ENCODE measurements around the gene TP53I13.

TP53I13 gene

DNA sequence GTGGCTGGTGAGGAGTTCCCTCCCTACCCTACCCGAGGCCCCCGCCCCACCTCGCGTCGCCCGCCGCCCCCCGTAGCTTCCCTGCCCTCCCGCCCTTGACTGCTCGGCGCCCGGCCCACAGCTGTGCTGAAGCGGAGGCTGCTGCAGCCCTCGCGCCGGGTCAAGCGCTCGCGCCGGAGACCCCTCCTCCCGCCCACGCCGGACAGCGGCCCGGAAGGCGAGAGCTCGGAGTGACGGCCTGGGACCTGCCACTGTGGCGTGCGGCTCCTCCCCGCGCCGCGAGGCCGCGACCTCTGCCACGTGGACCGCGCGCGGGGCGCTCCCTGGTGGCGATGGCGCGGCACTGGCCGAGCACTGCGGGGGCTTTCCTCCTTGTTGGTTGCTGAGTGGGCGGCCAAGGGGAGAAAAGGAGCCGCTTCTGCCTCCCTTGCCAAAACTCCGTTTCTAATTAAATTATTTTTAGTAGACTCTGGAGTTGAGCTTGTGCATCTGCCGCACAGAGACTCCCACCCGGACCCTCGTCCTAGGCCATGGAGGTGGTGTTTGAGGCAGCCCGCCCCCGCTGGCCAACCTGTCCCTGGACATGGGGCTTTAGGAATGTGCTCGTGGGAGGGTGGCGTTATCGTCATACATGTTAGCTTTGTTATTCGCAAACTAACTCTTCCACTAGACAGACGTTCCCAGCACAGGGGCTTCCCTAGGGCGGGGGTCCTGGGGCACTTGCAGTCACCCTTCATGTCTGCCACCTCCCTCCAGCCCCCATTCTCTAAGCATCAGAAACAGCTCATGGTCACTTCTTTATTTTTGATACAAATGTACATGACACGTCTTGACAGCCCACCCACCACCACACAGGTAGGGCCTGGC, 4.4 kb downstream of the TP53I13 start:
- Histone ChIP-seq H3K4me3 (ENCODE audit: low read depth, low read length, poor library complexity, severe bottlenecking) (peak overlapping the region; percentile 34), H3K4me2 (ENCODE audit: low read length) (peak overlapping the region; percentile 48)
- no peak for TF ChIP-seq EZH2 (IDR thresholded peaks at IDR 0.05; ENCODE audit: borderline replicate concordance, low read length)
- peak; percentile 60 for TF ChIP-seq CTCF (IDR thresholded peaks at IDR 0.05; ENCODE audit: low read length)

GRCh38 chr17:29573558-29573869, 5.0 kb downstream of the TP53I13 start:
- H3F3A ChIP-seq (ENCODE audit: insufficient read depth, low read length): no peaks in the 10 kb centered on the region
- no peak overlapping the region for H2AFZ ChIP-seq (ENCODE audit: low read length)
- no peaks in the 10 kb centered on the region for H4K20me1 ChIP-seq (ENCODE audit: insufficient read depth, low read length)
- no peaks in the 10 kb centered on the region for H3K9me3 ChIP-seq (ENCODE audit: low read length)
- H3K79me2 ChIP-seq (ENCODE audit: insufficient read depth, low read length): no peaks in the 10 kb centered on the region
- no peaks in the 10 kb centered on the region for H3K9me2 ChIP-seq (ENCODE audit: low read depth, low read length)
- H3K4me1 ChIP-seq (ENCODE audit: insufficient read depth, low read length, severe bottlenecking): peaks cover 13% of the 10 kb centered on the region
- H3K27ac ChIP-seq (ENCODE audit: low read depth, low read length, poor library complexity, severe bottlenecking): no peak overlapping the region
- H3K27me3 ChIP-seq (ENCODE audit: insufficient read depth, low read length): no peaks in the 10 kb centered on the region
- H3K4me2 ChIP-seq (ENCODE audit: low read length): no peak overlapping the region
- peaks cover 53% of the 10 kb centered on the region; the same call in 1 of the 2 replicates for H3K36me3 ChIP-seq (ENCODE audit: insufficient read depth, low read length)
- H3K4me3 ChIP-seq (ENCODE audit: low read depth, low read length, poor library complexity, severe bottlenecking): no peak overlapping the region
- no peak for TF ChIP-seq CTCF (IDR thresholded peaks at IDR 0.05; ENCODE audit: low read length)
- TF ChIP-seq EZH2 (IDR thresholded peaks at IDR 0.05; ENCODE audit: borderline replicate concordance, low read length): no peak
- no peak overlapping the region for H3K9ac ChIP-seq (ENCODE audit: low read length)

More for the DNA sequence above, 4.4 kb downstream of the TP53I13 start:
- H3K9ac ChIP-seq (ENCODE audit: low read length): peak overlapping the region; percentile 10; the same call in 1 of the 2 replicates
- peaks cover 48% of the 10 kb centered on the region; the same call in 1 of the 2 replicates for H3K36me3 ChIP-seq (ENCODE audit: insufficient read depth, low read length)
- H3K79me2 ChIP-seq (ENCODE audit: insufficient read depth, low read length): no peaks in the 10 kb centered on the region
- no peaks in the 10 kb centered on the region for H3F3A ChIP-seq (ENCODE audit: insufficient read depth, low read length)
- no peaks in the 10 kb centered on the region for H3K9me2 ChIP-seq (ENCODE audit: low read depth, low read length)
- H4K20me1 ChIP-seq (ENCODE audit: insufficient read depth, low read length): no peaks in the 10 kb centered on the region
- no peak overlapping the region for H3K27ac ChIP-seq (ENCODE audit: low read depth, low read length, poor library complexity, severe bottlenecking)
- peaks cover 13% of the 10 kb centered on the region for H3K4me1 ChIP-seq (ENCODE audit: insufficient read depth, low read length, severe bottlenecking)
- H3K27me3 ChIP-seq (ENCODE audit: insufficient read depth, low read length): no peaks in the 10 kb centered on the region
- H2AFZ ChIP-seq (ENCODE audit: low read length): no peak overlapping the region
- no peaks in the 10 kb centered on the region for H3K9me3 ChIP-seq (ENCODE audit: low read length)

GRCh38 chr17:29573871-29574731, 5.6 kb downstream of the TP53I13 start:
- H3K4me2 ChIP-seq (ENCODE audit: low read length): no peak overlapping the region

More at GRCh38 chr17:29573871-29574731, 5.6 kb downstream of the TP53I13 start:
- H3K79me2 ChIP-seq (ENCODE audit: insufficient read depth, low read length): no peaks in the 10 kb centered on the region
- no peaks in the 10 kb centered on the region for H4K20me1 ChIP-seq (ENCODE audit: insufficient read depth, low read length)
- no peaks in the 10 kb centered on the region for H3K9me3 ChIP-seq (ENCODE audit: low read length)
- H3F3A ChIP-seq (ENCODE audit: insufficient read depth, low read length): no peaks in the 10 kb centered on the region
- H2AFZ ChIP-seq (ENCODE audit: low read length): no peak overlapping the region
- no peak for TF ChIP-seq CTCF (IDR thresholded peaks at IDR 0.05; ENCODE audit: low read length)
- no peak for TF ChIP-seq EZH2 (IDR thresholded peaks at IDR 0.05; ENCODE audit: borderline replicate concordance, low read length)
- H3K36me3 ChIP-seq (ENCODE audit: insufficient read depth, low read length): peaks cover 59% of the 10 kb centered on the region; the same call in 1 of the 2 replicates
- H3K4me1 ChIP-seq (ENCODE audit: insufficient read depth, low read length, severe bottlenecking): peaks cover 9% of the 10 kb centered on the region
- no peak overlapping the region for H3K4me3 ChIP-seq (ENCODE audit: low read depth, low read length, poor library complexity, severe bottlenecking)
- H3K27ac ChIP-seq (ENCODE audit: low read depth, low read length, poor library complexity, severe bottlenecking): no peak overlapping the region
- H3K9ac ChIP-seq (ENCODE audit: low read length): no peak overlapping the region
- no peaks in the 10 kb centered on the region for H3K27me3 ChIP-seq (ENCODE audit: insufficient read depth, low read length)
- no peaks in the 10 kb centered on the region for H3K9me2 ChIP-seq (ENCODE audit: low read depth, low read length)

All from OCI-LY1 (cell line).